ENCODE measurements around the gene CDH13. TPM values are rescaled to one million over a fixed set of nuclear protein-coding genes. Genes with fewer than 3 reads are reported as not detected.

The CDH13 gene
- total and polyA plus RNA-seq, 2 experiments from 2014 or later: 1.6 to 4.4 TPM

- Histone ChIP-seq H3K4me2 (no peak overlapping the region), H4K20me1 (replicated peaks; ENCODE audit: insufficient read depth) (no peaks in the 10 kb centered on the region), H3K27ac (ENCODE audit: low read depth) (no peak overlapping the region), H3F3A (replicated peaks; ENCODE audit: low read depth) (no peaks in the 10 kb centered on the region), H3K36me3 (ENCODE audit: insufficient read depth) (no peaks in the 10 kb centered on the region), H3K27me3 (ENCODE audit: insufficient read depth) (no peaks in the 10 kb centered on the region), H3K9me2 (ENCODE audit: insufficient read depth) (peaks cover 26% of the 10 kb centered on the region), H3K79me2 (replicated peaks; ENCODE audit: insufficient read depth) (no peaks in the 10 kb centered on the region), H3K4me3 (no peak overlapping the region), H3K4me1 (ENCODE audit: insufficient read depth) (no peaks in the 10 kb centered on the region), H2AFZ (no peak overlapping the region)
- TF ChIP-seq POLR2AphosphoS5 (IDR thresholded peaks at IDR 0.05; ENCODE audit: low read depth) (no peak), CREB1 (CRISPR knock-in tag; IDR thresholded peaks at IDR 0.05; ENCODE audit: low read depth) (no peak), STAT1 (IDR thresholded peaks at IDR 0.05; ENCODE audit: unreplicated experiment) (no peak), EZH2phosphoT487 (IDR thresholded peaks at IDR 0.05; ENCODE audit: unreplicated experiment) (no peak), REST (IDR thresholded peaks at IDR 0.05; ENCODE audit: unreplicated experiment) (no peak), ZNF462 (CRISPR knock-in tag; IDR thresholded peaks at IDR 0.05) (no peak)
- ATAC-seq: no peak
- no peak for DNase-seq (ENCODE audit: low spot score)
- no peaks in the 10 kb centered on the region for H3K36me3 Mint-ChIP-seq (ENCODE audit: low read depth)
- peaks cover 19% of the 10 kb centered on the region; the same call in 2 of the 3 replicates for H3K4me1 Mint-ChIP-seq
- H3K9me3 Mint-ChIP-seq: no peaks in the 10 kb centered on the region
- H3K4me3 Mint-ChIP-seq: no peak overlapping the region
- no peaks in the 10 kb centered on the region for H3K27me3 Mint-ChIP-seq (ENCODE audit: insufficient read depth, low read depth, poor library complexity)
- H3K27ac Mint-ChIP-seq: no peak overlapping the region
Observed at GRCh38 chr16:82657239-82657638, 30.5 kb downstream of the CDH13 start.

Data from GM23338 (cell line).